Raji (cell line): ENCODE measurements around the gene NDUFAF8.
A peak's percentile ranks its signal among the peaks of the same experiment; 100 is the strongest.

Experiments used
- POLR2A ChIP-seq: IDR thresholded peaks from 2 replicates; pipeline ENCODE4 v1.6.1; 2011; ENCODE audit warnings: low read depth, low read length, control low read depth; ENCODE audit not compliant: insufficient read depth

NDUFAF8 gene

GRCh38 chr17:81212365-81212764 is 26.8 kb upstream of the NDUFAF8 start:
- TF ChIP-seq POLR2A: no peak

DNA sequence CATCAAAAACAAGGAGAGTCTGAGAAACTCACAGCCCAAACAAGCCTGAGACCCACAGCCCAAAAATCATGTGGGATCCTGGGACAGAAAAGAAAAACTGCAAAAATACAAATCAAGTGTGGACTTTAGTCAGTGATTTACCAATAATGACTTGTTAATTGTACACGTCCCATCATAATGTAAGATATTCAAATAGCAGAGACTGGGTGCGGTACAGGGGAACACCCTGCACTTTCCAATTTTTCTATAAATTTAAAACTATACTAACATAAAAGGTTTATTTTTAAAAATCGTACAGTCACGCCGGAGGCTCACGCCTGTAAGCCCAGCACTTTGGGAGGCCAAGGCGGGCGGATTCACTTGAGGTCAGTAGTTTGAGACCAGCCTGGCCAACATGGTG is 25.1 kb upstream of the NDUFAF8 start:
- TF ChIP-seq POLR2A: no peak

GRCh38 chr17:81217491-81217890 is 21.6 kb upstream of the NDUFAF8 start:
- no peak for TF ChIP-seq POLR2A

GRCh38 chr17:81218459-81218858 is 20.7 kb upstream of the NDUFAF8 start:
- TF ChIP-seq POLR2A: no peak

DNA sequence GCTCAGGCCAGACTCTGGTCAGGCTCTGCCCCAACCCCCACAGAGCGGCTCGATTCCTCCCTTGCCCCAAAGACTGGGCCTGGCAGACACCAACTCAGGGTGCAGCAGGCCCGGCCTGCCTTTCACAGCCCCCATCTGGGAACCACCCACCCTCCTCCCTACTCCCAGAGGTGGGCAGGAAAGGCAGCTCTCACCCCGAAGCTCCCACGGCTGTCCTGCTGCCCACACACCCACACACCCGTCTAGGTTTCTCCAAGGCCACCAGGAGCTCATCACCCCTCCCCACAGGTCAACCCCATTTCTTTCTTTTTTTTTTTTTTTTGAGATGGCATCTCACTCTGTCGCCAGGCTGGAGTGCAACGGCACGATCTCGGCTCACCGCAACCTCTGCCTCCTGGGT is 20.1 kb upstream of the NDUFAF8 start:
- TF ChIP-seq POLR2A: no peak

GRCh38 chr17:81219476-81220180 is 19.5 kb upstream of the NDUFAF8 start:
- no peak for TF ChIP-seq POLR2A

GRCh38 chr17:81221371-81221841 is 17.7 kb upstream of the NDUFAF8 start:
- TF ChIP-seq POLR2A: no peak

DNA sequence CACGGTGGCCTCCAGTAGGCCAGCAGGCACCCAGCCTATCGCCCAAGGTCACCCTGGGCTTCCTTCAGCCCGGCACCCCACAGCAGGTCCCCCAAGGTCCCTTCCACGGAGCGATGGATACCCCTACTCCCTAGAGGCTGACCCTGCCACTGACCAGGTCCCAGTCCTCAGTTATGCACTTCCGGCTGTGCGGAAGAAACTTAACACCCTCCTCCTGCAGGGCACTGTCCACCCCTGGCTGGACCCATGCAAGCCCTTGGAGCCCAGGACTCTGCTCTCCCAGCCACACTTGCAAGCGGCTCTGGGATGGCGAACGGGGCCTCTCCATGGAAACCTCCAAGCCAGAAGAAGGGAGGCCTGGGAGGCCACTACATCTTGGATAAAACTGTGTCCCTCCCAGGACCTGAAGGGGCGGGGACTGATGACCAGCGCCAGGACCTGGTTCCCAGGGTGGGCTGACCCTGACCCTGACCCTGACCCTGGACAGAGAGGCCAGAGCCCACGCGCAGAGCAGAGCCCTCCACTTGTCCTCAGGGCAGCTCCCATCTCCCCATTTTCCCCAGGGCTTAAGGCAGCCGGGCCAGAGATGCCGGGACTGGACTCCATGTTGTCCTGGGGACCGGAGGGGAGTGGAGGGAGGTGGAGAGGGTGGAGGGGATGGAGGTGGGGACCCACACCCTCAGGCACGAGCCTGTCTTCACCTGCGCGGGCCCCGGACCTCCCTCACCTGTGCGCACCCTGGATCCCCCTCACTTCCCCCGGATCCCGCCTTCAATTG is 17.1 kb upstream of the NDUFAF8 start:
- TF ChIP-seq POLR2A: no peak

GRCh38 chr17:81222620-81222905 is 16.6 kb upstream of the NDUFAF8 start:
- TF ChIP-seq POLR2A: no peak

GRCh38 chr17:81222906-81223761 is 16.0 kb upstream of the NDUFAF8 start, which contains the start of gene CEP131:
CEP131 (minus strand) TSS chr17:81222965; CDS start chr17:81220056, 2,909 bp downstream.
- TF ChIP-seq POLR2A: peak; percentile 64

GRCh38 chr17:81223762-81224130 is 15.4 kb upstream of the NDUFAF8 start:
- TF ChIP-seq POLR2A: no peak

DNA sequence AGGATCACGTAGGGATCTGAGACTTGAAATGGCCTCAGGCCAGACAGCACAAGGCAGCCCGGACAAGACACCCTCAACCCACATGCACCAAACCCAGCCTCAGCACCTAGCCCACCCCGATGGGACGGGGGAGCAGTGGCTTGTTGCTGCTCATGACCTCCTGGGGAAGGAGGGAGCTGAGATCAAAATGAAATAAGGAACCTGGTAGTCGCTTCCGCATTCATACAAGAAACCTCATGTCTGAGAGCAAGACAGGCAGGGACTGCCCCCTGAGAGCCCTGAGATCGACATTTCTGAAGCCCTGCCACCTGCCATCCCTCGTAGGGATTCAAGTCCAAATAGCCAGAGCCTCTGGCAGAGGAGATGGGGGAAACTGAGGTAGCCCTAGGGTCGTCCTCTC is 10.7 kb upstream of the NDUFAF8 start:
- no peak for TF ChIP-seq POLR2A

DNA sequence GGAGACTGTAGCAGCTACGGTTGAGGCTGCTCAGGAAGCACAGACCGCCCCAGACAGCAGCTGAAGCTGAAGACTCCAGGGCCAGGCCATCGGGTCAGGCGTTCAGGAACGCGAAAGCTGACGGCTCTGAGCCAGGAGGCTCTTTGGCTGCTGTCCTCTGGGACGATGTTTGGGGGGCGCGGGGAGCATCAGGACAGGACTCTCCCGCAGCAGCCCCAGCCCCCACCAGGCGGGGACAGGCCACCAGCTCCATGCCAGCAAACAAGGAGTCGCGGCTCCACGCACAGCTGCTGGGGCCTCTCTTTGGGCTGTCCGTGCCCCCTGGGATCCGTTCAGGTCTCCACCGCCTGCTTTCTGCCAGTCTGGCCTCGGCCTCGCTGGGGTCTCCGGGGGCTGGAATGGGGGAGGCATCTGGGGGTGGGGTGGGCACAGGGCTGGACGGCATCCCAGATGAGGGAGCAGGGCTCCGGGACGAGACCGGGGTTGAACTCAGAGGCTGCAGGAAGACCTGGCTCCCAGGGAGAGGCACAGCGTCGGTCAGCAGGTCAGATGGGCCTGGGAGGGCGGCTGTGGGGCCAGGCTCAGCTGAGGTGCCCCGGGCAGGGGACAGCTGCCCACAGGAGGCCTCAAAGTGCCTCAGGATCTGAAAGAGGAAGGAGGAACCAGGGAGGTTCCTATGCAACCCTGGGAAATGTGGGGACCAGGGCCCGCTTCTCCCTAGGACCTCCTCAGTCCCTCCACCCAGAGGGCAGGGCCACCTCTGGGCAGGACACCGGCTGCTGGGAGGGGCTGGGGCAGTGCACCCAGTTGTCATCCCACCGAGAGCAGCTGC is 10.1 kb upstream of the NDUFAF8 start:
- TF ChIP-seq POLR2A: no peak

DNA sequence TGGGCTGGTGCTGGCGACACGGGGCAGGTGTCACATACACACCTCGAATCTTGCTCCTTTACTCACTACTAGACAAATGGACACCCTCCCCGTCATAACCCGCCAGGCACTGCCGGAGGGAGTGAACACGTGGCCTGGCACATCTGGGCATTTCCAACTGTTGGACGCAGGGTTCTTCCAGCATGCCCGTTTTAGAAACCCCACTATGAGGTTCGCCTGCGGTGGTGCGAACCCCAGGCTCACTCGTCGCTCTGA is 9.5 kb upstream of the NDUFAF8 start:
- TF ChIP-seq POLR2A: no peak

GRCh38 chr17:81230043-81230820 is 8.9 kb upstream of the NDUFAF8 start:
- no peak for TF ChIP-seq POLR2A

GRCh38 chr17:81231121-81231645 is 7.9 kb upstream of the NDUFAF8 start:
- TF ChIP-seq POLR2A: no peak
